ENCODE results near the gene SAP30BP.

Gene SAP30BP

GRCh38 chr17:75743625-75744206 lies 76.6 kb downstream of the SAP30BP start:
- no peak for DNase-seq

DNA sequence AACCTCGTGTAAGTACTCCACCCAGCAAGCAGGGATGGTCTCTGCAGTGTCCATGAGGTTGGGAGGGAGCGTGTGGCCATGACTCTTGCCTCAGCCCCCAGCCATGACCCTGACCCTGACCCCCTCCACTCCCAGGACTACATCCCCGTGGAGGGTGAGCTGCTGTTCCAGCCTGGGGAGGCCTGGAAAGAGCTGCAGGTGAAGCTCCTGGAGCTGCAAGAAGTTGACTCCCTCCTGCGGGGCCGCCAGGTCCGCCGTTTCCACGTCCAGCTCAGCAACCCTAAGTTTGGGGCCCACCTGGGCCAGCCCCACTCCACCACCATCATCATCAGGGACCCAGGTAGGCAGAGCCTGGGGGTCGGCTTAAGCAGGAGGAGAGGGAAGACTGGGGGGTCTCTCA lies 81.6 kb downstream of the SAP30BP start:
- DNase-seq, result no peak

- peak; percentile 86 for DNase-seq
Observed at GRCh38 chr17:75749545-75750389, 82.6 kb downstream of the SAP30BP start.

GRCh38 chr17:75750661-75751423 lies 83.7 kb downstream of the SAP30BP start:
- DNase-seq, result no peak

- DNase-seq, result no peak
Observed at GRCh38 chr17:75751676-75752404, 84.7 kb downstream of the SAP30BP start.

- DNase-seq, result no peak
Observed at GRCh38 chr17:75752405-75752709, 85.2 kb downstream of the SAP30BP start.

GRCh38 chr17:75752802-75753513 lies 85.8 kb downstream of the SAP30BP start:
- DNase-seq, result no peak

- DNase-seq, result peak; percentile 66
Observed at GRCh38 chr17:75753514-75754377, 86.6 kb downstream of the SAP30BP start.

DNA sequence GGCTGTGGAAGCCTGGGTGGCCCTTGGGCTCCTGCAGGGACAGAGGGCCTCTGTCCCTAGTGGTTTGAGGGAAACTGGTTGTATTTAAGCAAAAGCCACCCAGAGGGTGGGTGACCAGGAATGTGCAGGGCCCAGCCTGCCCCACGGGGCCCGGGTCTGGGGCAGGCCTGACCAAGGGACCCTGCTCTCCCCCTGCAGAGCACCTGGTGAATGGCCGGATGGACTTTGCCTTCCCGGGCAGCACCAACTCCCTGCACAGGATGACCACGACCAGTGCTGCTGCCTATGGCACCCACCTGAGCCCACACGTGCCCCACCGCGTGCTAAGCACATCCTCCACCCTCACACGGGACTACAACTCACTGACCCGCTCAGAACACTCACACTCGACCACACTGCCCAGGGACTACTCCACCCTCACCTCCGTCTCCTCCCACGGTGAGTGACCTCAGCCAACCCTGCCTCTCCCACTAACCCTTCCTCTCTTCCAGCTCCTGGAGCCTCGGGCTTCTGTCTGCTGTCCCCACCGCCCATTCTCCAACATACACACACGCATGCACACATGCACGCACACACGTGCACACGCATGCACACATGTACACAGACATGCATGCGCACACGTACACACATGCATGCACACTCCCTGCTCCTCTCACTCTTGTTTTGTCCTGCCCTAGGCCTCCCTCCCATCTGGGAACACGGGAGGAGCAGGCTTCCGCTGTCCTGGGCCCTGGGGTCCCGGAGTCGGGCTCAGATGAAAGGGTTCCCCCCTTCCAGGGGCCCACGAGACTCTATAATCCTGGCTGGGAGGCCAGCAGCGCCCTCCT lies 87.5 kb downstream of the SAP30BP start:
- DNase-seq, result no peak

DNA sequence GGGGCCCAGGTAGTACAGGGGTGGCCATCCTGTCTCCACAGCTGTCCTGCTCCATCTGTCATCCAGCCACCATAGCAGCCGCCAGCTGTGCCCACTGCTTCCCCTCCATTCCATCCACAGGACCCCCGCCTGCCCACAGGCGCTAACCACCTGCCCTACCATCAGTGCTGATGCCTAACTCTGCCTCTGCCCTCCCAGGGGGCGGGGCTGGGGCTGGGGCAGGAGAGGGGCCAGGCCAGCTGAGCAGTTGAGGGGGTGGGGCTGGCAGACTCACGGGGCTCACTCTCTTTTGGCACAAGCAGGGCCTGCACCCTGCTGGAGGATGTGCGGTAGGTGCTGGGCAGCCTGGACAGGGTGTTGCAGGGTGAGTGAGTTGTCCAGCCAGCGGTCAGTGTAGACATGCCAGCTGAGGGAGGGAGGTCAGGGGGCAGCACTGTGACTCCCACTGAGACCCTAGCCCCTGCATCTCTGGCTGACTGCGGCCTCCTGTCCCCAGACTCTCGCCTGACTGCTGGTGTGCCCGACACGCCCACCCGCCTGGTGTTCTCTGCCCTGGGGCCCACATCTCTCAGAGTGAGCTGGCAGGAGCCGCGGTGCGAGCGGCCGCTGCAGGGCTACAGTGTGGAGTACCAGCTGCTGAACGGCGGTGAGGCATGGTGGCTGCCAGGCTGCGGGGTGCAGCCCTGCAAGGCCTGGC lies 88.2 kb downstream of the SAP30BP start:
- no peak for DNase-seq

- DNase-seq, result no peak
Observed at GRCh38 chr17:75755990-75756389, 88.9 kb downstream of the SAP30BP start.

GRCh38 chr17:75756451-75757085 lies 89.4 kb downstream of the SAP30BP start:
- no peak for DNase-seq

GRCh38 chr17:75757086-75757681 lies 90.0 kb downstream of the SAP30BP start:
- no peak for DNase-seq

Measured in stimulated activated CD4-positive, alpha-beta T cell treated with anti-CD3 and anti-CD28 coated beads, Interleukin-1b, Interleukin-23, amount 100 ng/mL, for 48 hours (primary cell).